ENCODE data around the gene KIN.
"Not testable (repeated sequence)": the region's sequence is repeated elsewhere in the genome, so short reads cannot be mapped to it uniquely, and the experiment has no call there.

The KIN gene

GRCh38 chr10:7722927-7723529 is 64.8 kb downstream of the KIN start:
- Mint-ChIP-seq H3K9me3 (no peaks in the 10 kb centered on the region), H3K4me3 (no peak overlapping the region), H3K27me3 (peaks cover 7% of the 10 kb centered on the region), H3K4me1 (no peaks in the 10 kb centered on the region), H3K27ac (no peak overlapping the region), H3K36me3 (ENCODE audit: low read depth) (no peaks in the 10 kb centered on the region)
- no peak for ATAC-seq
- DNase-seq, result no peak

GRCh38 chr10:7720478-7720877 is 67.3 kb downstream of the KIN start:
- Mint-ChIP-seq H3K27ac (no peak overlapping the region), H3K4me3 (no peak overlapping the region), H3K36me3 (ENCODE audit: low read depth) (no peaks in the 10 kb centered on the region), H3K27me3 (peaks cover 7% of the 10 kb centered on the region), H3K4me1 (no peaks in the 10 kb centered on the region), H3K9me3 (no peaks in the 10 kb centered on the region)
- ATAC-seq (no peak), DNase-seq (no peak)

- Mint-ChIP-seq H3K36me3 (ENCODE audit: low read depth) (no peaks in the 10 kb centered on the region), H3K4me3 (no peak overlapping the region), H3K4me1 (no peaks in the 10 kb centered on the region), H3K9me3 (no peaks in the 10 kb centered on the region), H3K27ac (no peak overlapping the region), H3K27me3 (peaks cover 6% of the 10 kb centered on the region)
- no peak for ATAC-seq
- no peak for DNase-seq
Observed at GRCh38 chr10:7718685-7719084, 69.1 kb downstream of the KIN start.

GRCh38 chr10:7717767-7718166 is 70.0 kb downstream of the KIN start:
- no peak for ATAC-seq
- Mint-ChIP-seq H3K4me3 (no peak overlapping the region), H3K9me3 (no peaks in the 10 kb centered on the region), H3K36me3 (ENCODE audit: low read depth) (no peaks in the 10 kb centered on the region), H3K27ac (no peak overlapping the region), H3K27me3 (peaks cover 4% of the 10 kb centered on the region), H3K4me1 (no peaks in the 10 kb centered on the region)
- DNase-seq, result no peak

GRCh38 chr10:7715515-7715914 is 72.3 kb downstream of the KIN start:
- H3K36me3 Mint-ChIP-seq (ENCODE audit: low read depth), result no peaks in the 10 kb centered on the region
- H3K27ac Mint-ChIP-seq, result no peak overlapping the region
- no peaks in the 10 kb centered on the region for H3K4me1 Mint-ChIP-seq
- no peak overlapping the region for H3K4me3 Mint-ChIP-seq
- H3K27me3 Mint-ChIP-seq, result peaks cover 4% of the 10 kb centered on the region
- no peak for DNase-seq
- ATAC-seq, result no peak
- no peaks in the 10 kb centered on the region for H3K9me3 Mint-ChIP-seq

- not testable (repeated sequence) for H3K4me1 Mint-ChIP-seq; ATAC-seq; H3K36me3 Mint-ChIP-seq (ENCODE audit: low read depth); H3K9me3 Mint-ChIP-seq; H3K4me3 Mint-ChIP-seq; H3K27ac Mint-ChIP-seq; DNase-seq
- H3K27me3 Mint-ChIP-seq, result peaks cover 15% of the 10 kb centered on the region
Observed at GRCh38 chr10:7711075-7711474, 76.7 kb downstream of the KIN start.

GRCh38 chr10:7710446-7710845 is 77.3 kb downstream of the KIN start:
- Mint-ChIP-seq H3K36me3 (ENCODE audit: low read depth) (no peaks in the 10 kb centered on the region), H3K27me3 (peaks cover 15% of the 10 kb centered on the region), H3K4me3 (no peak overlapping the region), H3K9me3 (no peaks in the 10 kb centered on the region), H3K27ac (no peak overlapping the region), H3K4me1 (no peaks in the 10 kb centered on the region)
- no peak for DNase-seq
- no peak for ATAC-seq

GRCh38 chr10:7708832-7709231 is 79.0 kb downstream of the KIN start:
- H3K9me3 Mint-ChIP-seq, result no peaks in the 10 kb centered on the region
- H3K27ac Mint-ChIP-seq, result no peak overlapping the region
- H3K27me3 Mint-ChIP-seq, result peaks cover 20% of the 10 kb centered on the region
- H3K36me3 Mint-ChIP-seq (ENCODE audit: low read depth), result no peaks in the 10 kb centered on the region
- ATAC-seq, result no peak
- no peak overlapping the region for H3K4me3 Mint-ChIP-seq
- H3K4me1 Mint-ChIP-seq, result no peaks in the 10 kb centered on the region
- DNase-seq, result no peak

- H3K4me1 Mint-ChIP-seq, result no peaks in the 10 kb centered on the region
- no peak overlapping the region for H3K27ac Mint-ChIP-seq
Observed at GRCh38 chr10:7707858-7708622, 79.8 kb downstream of the KIN start.

GRCh38 chr10:7707102-7707501 is 80.7 kb downstream of the KIN start:
- Mint-ChIP-seq H3K27me3 (peaks cover 29% of the 10 kb centered on the region), H3K4me3 (no peak overlapping the region), H3K36me3 (ENCODE audit: low read depth) (no peaks in the 10 kb centered on the region), H3K9me3 (no peaks in the 10 kb centered on the region), H3K4me1 (no peaks in the 10 kb centered on the region), H3K27ac (no peak overlapping the region)
- no peak for ATAC-seq
- no peak for DNase-seq

More at GRCh38 chr10:7707858-7708622, 79.8 kb downstream of the KIN start:
- ATAC-seq (no peak), DNase-seq (no peak)
- Mint-ChIP-seq H3K4me3 (no peak overlapping the region), H3K36me3 (ENCODE audit: low read depth) (no peaks in the 10 kb centered on the region), H3K27me3 (peaks cover 25% of the 10 kb centered on the region), H3K9me3 (no peaks in the 10 kb centered on the region)

GRCh38 chr10:7706534-7707073 is 81.2 kb downstream of the KIN start:
- ATAC-seq, result no peak

GRCh38 chr10:7705341-7705740 is 82.5 kb downstream of the KIN start:
- H3K4me3 Mint-ChIP-seq, result no peak overlapping the region
- DNase-seq, result no peak
- ATAC-seq, result no peak
- no peaks in the 10 kb centered on the region for H3K9me3 Mint-ChIP-seq
- no peaks in the 10 kb centered on the region for H3K36me3 Mint-ChIP-seq (ENCODE audit: low read depth)
- H3K27me3 Mint-ChIP-seq, result peaks cover 37% of the 10 kb centered on the region
- H3K27ac Mint-ChIP-seq, result no peak overlapping the region
- H3K4me1 Mint-ChIP-seq, result no peaks in the 10 kb centered on the region

More at GRCh38 chr10:7706534-7707073, 81.2 kb downstream of the KIN start:
- no peaks in the 10 kb centered on the region for H3K4me1 Mint-ChIP-seq
- peaks cover 30% of the 10 kb centered on the region for H3K27me3 Mint-ChIP-seq
- H3K27ac Mint-ChIP-seq, result no peak overlapping the region
- no peaks in the 10 kb centered on the region for H3K36me3 Mint-ChIP-seq (ENCODE audit: low read depth)
- H3K4me3 Mint-ChIP-seq, result no peak overlapping the region
- no peak for DNase-seq
- H3K9me3 Mint-ChIP-seq, result no peaks in the 10 kb centered on the region

- ATAC-seq, result no peak
- peaks cover 38% of the 10 kb centered on the region for H3K27me3 Mint-ChIP-seq
Observed at GRCh38 chr10:7704071-7705016, 83.4 kb downstream of the KIN start.

GRCh38 chr10:7703140-7703539 is 84.7 kb downstream of the KIN start, which contains the start of gene ITIH2:
Gene ITIH2 (plus strand): TSS chr10:7703316. CDS start chr10:7703435, 119 bp downstream.
- Mint-ChIP-seq H3K27me3 (peaks cover 39% of the 10 kb centered on the region), H3K4me1 (no peaks in the 10 kb centered on the region), H3K27ac (no peak within 1 kb of the TSS), H3K36me3 (ENCODE audit: low read depth) (no peaks in the 10 kb centered on the region), H3K4me3 (no peak within 1 kb of the TSS), H3K9me3 (no peaks in the 10 kb centered on the region)
- DNase-seq (no peak), ATAC-seq (no peak)

More at GRCh38 chr10:7704071-7705016, 83.4 kb downstream of the KIN start:
- Mint-ChIP-seq H3K4me3 (no peak overlapping the region), H3K4me1 (no peaks in the 10 kb centered on the region), H3K27ac (no peak overlapping the region), H3K36me3 (ENCODE audit: low read depth) (no peaks in the 10 kb centered on the region), H3K9me3 (no peaks in the 10 kb centered on the region)
- DNase-seq, result no peak
